EL (cell line): Measurements from ENCODE around the gene PRSS56.

Experiments
- DNase-seq: peaks from one replicate; pipeline ENCODE4 v3.0.0-alpha.2; 2016

The PRSS56 gene

GRCh38 chr2:232574674-232575403 lies 54.7 kb downstream of the PRSS56 start:
- peak; percentile 38 for DNase-seq
